ENCODE results near the gene AUTS2. TPM values are rescaled to one million over a fixed set of nuclear protein-coding genes. Genes with fewer than 3 reads are reported as not detected.
A peak's percentile ranks its signal among the peaks of the same experiment; 100 is the strongest.
"Not testable (repeated sequence)": the region's sequence is repeated elsewhere in the genome, so short reads cannot be mapped to it uniquely, and the experiment has no call there.

The AUTS2 gene
- total RNA-seq, 6 experiments from 2014 or later, result 10.4 to 32.0 (median 19.3) TPM

- Histone ChIP-seq H3K4me3 (no peak overlapping the region), H3K27ac (no peak overlapping the region), H3K4me1 (no peaks in the 10 kb centered on the region), H3K9me3 (no peaks in the 10 kb centered on the region), H3K27me3 (no peaks in the 10 kb centered on the region), H3K36me3 (no peaks in the 10 kb centered on the region)
- ATAC-seq (no peak), DNase-seq (no peak)
- intact Hi-C loops (cut with DNase I), result no loop called here
- 7% methylated on average over 1 of the region's 1 CpG for WGBS (ENCODE audit: insufficient coverage, low coverage, low lambda C conversion rate, missing lambda C conversion rate)
- no peak for TF ChIP-seq POLR2A (IDR thresholded peaks at IDR 0.05)
- no peak for TF ChIP-seq CTCF (IDR thresholded peaks at IDR 0.05)
These were observed 763.5 kb downstream of the AUTS2 start for GRCh38 chr7:70361821-70362220.

- intact Hi-C loops (cut with DNase I); H3K4me3 ChIP-seq; H3K4me1 ChIP-seq; H3K36me3 ChIP-seq; DNase-seq; H3K27me3 ChIP-seq; H3K27ac ChIP-seq; ATAC-seq; H3K9me3 ChIP-seq: not testable (repeated sequence)
- WGBS (ENCODE audit: insufficient coverage, low coverage, low lambda C conversion rate, missing lambda C conversion rate), result 83% methylated on average over 3 of the region's 3 CpGs
These were observed 766.1 kb downstream of the AUTS2 start for GRCh38 chr7:70364393-70364792.

- DNase-seq (no peak), ATAC-seq (peak in 1 of 4 donors; percentile 65)
- H3K27ac ChIP-seq, result no peak overlapping the region
- no peaks in the 10 kb centered on the region for H3K27me3 ChIP-seq
- no peak overlapping the region for H3K4me3 ChIP-seq
- intact Hi-C loops (cut with DNase I), result no loop called here
- no peaks in the 10 kb centered on the region for H3K36me3 ChIP-seq
- TF ChIP-seq POLR2A (IDR thresholded peaks at IDR 0.05) (no peak), CTCF (IDR thresholded peaks at IDR 0.05) (no peak)
- no peaks in the 10 kb centered on the region for H3K9me3 ChIP-seq
- H3K4me1 ChIP-seq, result peaks cover 0 to 4% (median 2%) of the 10 kb centered on the region in 4 donors
- 35% methylated on average over 1 of the region's 1 CpG for WGBS (ENCODE audit: insufficient coverage, low coverage, low lambda C conversion rate, missing lambda C conversion rate)
These were observed 773.4 kb downstream of the AUTS2 start for GRCh38 chr7:70371652-70372051.

- TF ChIP-seq CTCF (IDR thresholded peaks at IDR 0.05) (no peak), POLR2A (IDR thresholded peaks at IDR 0.05) (no peak)
- 91% methylated on average over 6 of the region's 6 CpGs for WGBS (ENCODE audit: insufficient coverage, low coverage, low lambda C conversion rate, missing lambda C conversion rate)
- Histone ChIP-seq H3K4me1 (peaks cover 0 to 4% (median 2%) of the 10 kb centered on the region in 4 donors), H3K9me3 (no peaks in the 10 kb centered on the region), H3K27ac (no peak overlapping the region), H3K4me3 (no peak overlapping the region), H3K36me3 (no peaks in the 10 kb centered on the region), H3K27me3 (no peaks in the 10 kb centered on the region)
- intact Hi-C loops (cut with DNase I), result no loop called here
- DNase-seq (no peak), ATAC-seq (no peak)
These were observed 774.7 kb downstream of the AUTS2 start for GRCh38 chr7:70372768-70373515.

- intact Hi-C loops (cut with DNase I), result no loop called here
These were observed 776.7 kb downstream of the AUTS2 start for GRCh38 chr7:70374772-70375533.

More at GRCh38 chr7:70374772-70375533, 776.7 kb downstream of the AUTS2 start:
- Histone ChIP-seq H3K27ac (no peak overlapping the region), H3K9me3 (no peaks in the 10 kb centered on the region), H3K4me1 (peaks cover 0 to 4% (median 2%) of the 10 kb centered on the region in 4 donors), H3K27me3 (no peaks in the 10 kb centered on the region), H3K36me3 (no peaks in the 10 kb centered on the region), H3K4me3 (no peak overlapping the region)
- ATAC-seq, result peak; percentile 87 to 94 (median 90)
- DNase-seq, result no peak
- TF ChIP-seq POLR2A (IDR thresholded peaks at IDR 0.05) (no peak), CTCF (IDR thresholded peaks at IDR 0.05) (no peak)
- WGBS (ENCODE audit: insufficient coverage, low coverage, low lambda C conversion rate, missing lambda C conversion rate), result 61% methylated on average over 5 of the region's 6 CpGs
